NCI-H774 (cell line): Measurements from ENCODE around the gene FOXQ1.

Experiments used
- DNase-seq: peaks from one replicate; lab custom pipeline; 2025; lab: John Stamatoyannopoulos, UW

The FOXQ1 gene

GRCh38 chr6:1311400-1312202 lies at the start of gene FOXQ1:
TSS of gene FOXQ1 (plus strand) at chr6:1312098. CDS start at chr6:1312705, 607 bp downstream.
- DNase-seq, result peak; percentile 2

GRCh38 chr6:1262704-1263038 lies 49.2 kb upstream of the FOXQ1 start:
- no peak for DNase-seq

GRCh38 chr6:1263039-1263849 lies 48.7 kb upstream of the FOXQ1 start:
- DNase-seq, result no peak

- no peak for DNase-seq
These were observed 48.0 kb upstream of the FOXQ1 start for GRCh38 chr6:1263850-1264377.

- DNase-seq, result no peak
These were observed 47.1 kb upstream of the FOXQ1 start for GRCh38 chr6:1264619-1265445.

- no peak for DNase-seq
These were observed 45.2 kb upstream of the FOXQ1 start for GRCh38 chr6:1266686-1267056.

- DNase-seq, result no peak
These were observed 44.7 kb upstream of the FOXQ1 start for GRCh38 chr6:1267057-1267732.

GRCh38 chr6:1267790-1268762 lies 43.8 kb upstream of the FOXQ1 start:
- no peak for DNase-seq

GRCh38 chr6:1271071-1271763 lies 40.7 kb upstream of the FOXQ1 start:
- no peak for DNase-seq

GRCh38 chr6:1278061-1278720 lies 33.7 kb upstream of the FOXQ1 start:
- no peak for DNase-seq

GRCh38 chr6:1279065-1279464 lies 32.8 kb upstream of the FOXQ1 start:
- DNase-seq, result no peak

- no peak for DNase-seq
These were observed 31.1 kb upstream of the FOXQ1 start for GRCh38 chr6:1280666-1281300.

- DNase-seq, result no peak
These were observed 30.2 kb upstream of the FOXQ1 start for GRCh38 chr6:1281746-1282145.

GRCh38 chr6:1283501-1283900 lies 28.4 kb upstream of the FOXQ1 start:
- no peak for DNase-seq

- DNase-seq, result no peak
These were observed 26.3 kb upstream of the FOXQ1 start for GRCh38 chr6:1285556-1285955.

- no peak for DNase-seq
These were observed 25.9 kb upstream of the FOXQ1 start for GRCh38 chr6:1285956-1286355.

GRCh38 chr6:1287103-1287591 lies 24.8 kb upstream of the FOXQ1 start:
- no peak for DNase-seq

GRCh38 chr6:1290086-1290485 lies 21.8 kb upstream of the FOXQ1 start:
- no peak for DNase-seq

GRCh38 chr6:1290805-1291204 lies 21.1 kb upstream of the FOXQ1 start:
- no peak for DNase-seq
